ENCODE data around the gene CCDC171. TPM values are rescaled to one million over a fixed set of nuclear protein-coding genes. Genes with fewer than 3 reads are reported as not detected.
A peak's percentile ranks its signal among the peaks of the same experiment; 100 is the strongest.

Gene CCDC171
- polyA plus RNA-seq, 1 donor from 2014 or later = 9.1 TPM

DNA sequence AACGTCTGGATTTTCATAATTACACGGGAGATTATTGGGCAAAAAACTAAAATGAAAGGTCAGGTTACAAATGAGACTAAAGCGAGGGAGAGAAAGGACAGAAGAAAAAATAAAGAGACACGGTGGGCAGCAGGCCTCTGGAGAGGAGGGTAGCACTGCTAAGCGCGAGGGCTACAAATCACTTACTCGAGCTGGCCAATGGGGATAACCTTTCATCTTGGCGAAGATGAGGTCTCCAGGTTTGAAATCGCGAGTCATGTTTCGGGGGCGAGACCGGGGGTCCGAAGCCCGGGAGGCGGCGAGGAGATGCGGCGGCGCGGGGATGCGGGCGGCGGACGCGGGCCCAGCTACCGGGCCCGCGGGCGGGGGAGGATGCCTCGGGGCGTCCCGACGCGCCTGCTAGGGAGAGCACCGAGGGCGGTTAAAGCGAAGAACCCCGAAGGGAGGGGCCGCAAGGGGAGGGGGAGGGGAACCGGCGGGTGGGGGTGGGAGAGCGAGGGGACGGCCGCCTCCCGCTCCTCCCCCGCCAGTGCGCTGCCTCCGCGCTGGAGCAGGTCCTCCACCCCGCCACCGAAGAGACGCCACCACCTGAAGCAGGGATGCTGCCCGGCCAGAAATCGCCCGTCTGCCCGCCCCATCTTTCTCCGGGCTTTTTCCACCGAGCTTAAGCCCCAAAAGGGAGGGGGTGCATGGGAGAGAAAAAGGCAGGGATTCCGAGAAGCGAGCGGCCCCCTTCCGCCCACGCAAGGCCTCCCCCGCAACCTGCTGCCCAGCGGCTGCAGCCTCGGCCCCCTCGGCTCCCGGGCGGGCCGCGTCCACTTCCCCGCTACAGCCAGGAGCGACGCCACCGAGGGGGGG is 42.7 kb upstream of the CCDC171 start:
- Histone ChIP-seq H3K9me3 (ENCODE audit: low read length) (no peaks in the 10 kb centered on the region), H3K27ac (ENCODE audit: low read length) (peak overlapping the region; percentile 99), H3K4me2 (ENCODE audit: low read length) (peak overlapping the region; percentile 96), H3K9me2 (ENCODE audit: insufficient read depth, low read length) (no peaks in the 10 kb centered on the region), H3F3A (ENCODE audit: insufficient read depth, low read length, poor library complexity, severe bottlenecking) (no peaks in the 10 kb centered on the region), H3K79me2 (replicated peaks; ENCODE audit: insufficient read depth, low read length) (peaks cover 48% of the 10 kb centered on the region), H3K36me3 (ENCODE audit: insufficient read depth, low read length) (peaks cover 14% of the 10 kb centered on the region), H3K9ac (ENCODE audit: low read length) (peak overlapping the region; percentile 97), H4K20me1 (ENCODE audit: insufficient read depth) (peaks cover 6% of the 10 kb centered on the region), H3K27me3 (ENCODE audit: insufficient read depth, low read depth, low read length) (no peaks in the 10 kb centered on the region), H3K4me3 (ENCODE audit: low read length) (peak overlapping the region; percentile 76), H2AFZ (ENCODE audit: low read depth, low read length) (peak overlapping the region; percentile 61)
- TF ChIP-seq SMC3 (conservative IDR thresholded peaks at IDR 0.05; ENCODE audit: poor library complexity) (no peak), MXI1 (conservative IDR thresholded peaks at IDR 0.05; ENCODE audit: poor library complexity, severe bottlenecking) (no peak), EP300 (conservative IDR thresholded peaks at IDR 0.05; ENCODE audit: poor library complexity, severe bottlenecking) (no peak), POLR2AphosphoS5 (IDR thresholded peaks at IDR 0.05) (no peak), EZH2 (IDR thresholded peaks at IDR 0.05; ENCODE audit: borderline replicate concordance, insufficient read depth, low read length, poor library complexity, severe bottlenecking) (no peak), CTCF (IDR thresholded peaks at IDR 0.05; ENCODE audit: poor library complexity, severe bottlenecking) (no peak), TAF1 (IDR thresholded peaks at IDR 0.05; ENCODE audit: low read depth) (no peak), RAD21 (conservative IDR thresholded peaks at IDR 0.05) (no peak)
- TF ChIP-seq, protein P1, sequence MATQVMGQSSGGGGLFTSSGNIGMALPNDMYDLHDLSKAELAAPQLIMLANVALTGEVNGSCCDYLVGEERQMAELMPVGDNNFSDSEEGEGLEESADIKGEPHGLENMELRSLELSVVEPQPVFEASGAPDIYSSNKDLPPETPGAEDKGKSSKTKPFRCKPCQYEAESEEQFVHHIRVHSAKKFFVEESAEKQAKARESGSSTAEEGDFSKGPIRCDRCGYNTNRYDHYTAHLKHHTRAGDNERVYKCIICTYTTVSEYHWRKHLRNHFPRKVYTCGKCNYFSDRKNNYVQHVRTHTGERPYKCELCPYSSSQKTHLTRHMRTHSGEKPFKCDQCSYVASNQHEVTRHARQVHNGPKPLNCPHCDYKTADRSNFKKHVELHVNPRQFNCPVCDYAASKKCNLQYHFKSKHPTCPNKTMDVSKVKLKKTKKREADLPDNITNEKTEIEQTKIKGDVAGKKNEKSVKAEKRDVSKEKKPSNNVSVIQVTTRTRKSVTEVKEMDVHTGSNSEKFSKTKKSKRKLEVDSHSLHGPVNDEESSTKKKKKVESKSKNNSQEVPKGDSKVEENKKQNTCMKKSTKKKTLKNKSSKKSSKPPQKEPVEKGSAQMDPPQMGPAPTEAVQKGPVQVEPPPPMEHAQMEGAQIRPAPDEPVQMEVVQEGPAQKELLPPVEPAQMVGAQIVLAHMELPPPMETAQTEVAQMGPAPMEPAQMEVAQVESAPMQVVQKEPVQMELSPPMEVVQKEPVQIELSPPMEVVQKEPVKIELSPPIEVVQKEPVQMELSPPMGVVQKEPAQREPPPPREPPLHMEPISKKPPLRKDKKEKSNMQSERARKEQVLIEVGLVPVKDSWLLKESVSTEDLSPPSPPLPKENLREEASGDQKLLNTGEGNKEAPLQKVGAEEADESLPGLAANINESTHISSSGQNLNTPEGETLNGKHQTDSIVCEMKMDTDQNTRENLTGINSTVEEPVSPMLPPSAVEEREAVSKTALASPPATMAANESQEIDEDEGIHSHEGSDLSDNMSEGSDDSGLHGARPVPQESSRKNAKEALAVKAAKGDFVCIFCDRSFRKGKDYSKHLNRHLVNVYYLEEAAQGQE (IDR thresholded peaks at IDR 0.05; ENCODE audit: borderline replicate concordance) = no peak

DNA sequence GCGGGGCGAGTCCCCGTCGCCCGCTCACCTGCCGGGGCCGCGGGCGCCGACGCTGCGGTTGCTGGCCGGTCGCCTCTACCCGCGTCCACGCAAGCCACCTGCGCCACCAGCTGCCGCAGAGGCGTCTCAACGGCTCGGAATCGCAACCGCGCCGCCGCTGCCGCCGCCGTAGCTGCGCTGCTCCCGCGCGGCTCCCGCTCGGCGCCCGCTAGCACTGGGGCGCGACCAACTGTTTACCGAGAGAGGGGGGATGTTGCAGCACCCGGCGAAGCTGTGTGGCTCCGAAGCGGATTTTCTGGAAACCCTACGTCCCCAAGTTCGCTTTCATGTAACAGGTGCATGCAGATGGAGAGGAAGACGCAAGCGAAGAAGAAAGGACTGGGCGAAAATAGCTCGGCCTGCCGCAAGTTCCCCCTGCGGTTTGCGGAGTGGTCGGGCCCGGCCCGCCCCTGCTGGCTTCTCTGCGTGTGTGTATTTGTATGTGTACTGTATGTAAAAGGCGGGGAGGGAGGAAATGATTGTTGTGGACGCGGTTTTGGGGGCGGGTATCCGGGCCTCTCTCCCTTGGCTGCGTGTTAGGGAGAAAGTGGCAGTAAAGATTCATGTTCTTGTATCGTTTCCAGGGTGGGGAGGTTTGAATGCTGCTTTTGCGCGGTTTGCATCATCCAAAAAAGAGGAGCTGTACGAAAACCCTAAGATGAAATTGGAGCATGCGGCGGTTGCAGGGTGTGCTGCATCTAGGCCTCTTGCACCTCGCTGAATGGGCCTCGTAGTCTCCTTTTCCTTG is 41.9 kb upstream of the CCDC171 start, which contains the start of gene PSIP1:
Gene PSIP1, minus strand, starts transcription at position 182 of the 787 bp plus-strand sequence. CDS start 782 bp downstream, outside the sequence.
- H3K27ac ChIP-seq (ENCODE audit: low read length) = peak within 1 kb of the TSS; percentile 99
- H3K79me2 ChIP-seq (replicated peaks; ENCODE audit: insufficient read depth, low read length) = peaks cover 41% of the 10 kb centered on the region
- peaks cover 6% of the 10 kb centered on the region for H4K20me1 ChIP-seq (ENCODE audit: insufficient read depth)
- peak within 1 kb of the TSS; percentile 62 for H2AFZ ChIP-seq (ENCODE audit: low read depth, low read length)
- peak within 1 kb of the TSS; percentile 97 for H3K9ac ChIP-seq (ENCODE audit: low read length)
- H3K9me2 ChIP-seq (ENCODE audit: insufficient read depth, low read length) = no peaks in the 10 kb centered on the region
- no peak for TF ChIP-seq EZH2 (IDR thresholded peaks at IDR 0.05; ENCODE audit: borderline replicate concordance, insufficient read depth, low read length, poor library complexity, severe bottlenecking)
- TF ChIP-seq CTCF (IDR thresholded peaks at IDR 0.05; ENCODE audit: poor library complexity, severe bottlenecking) = peak; percentile 52
- peak; percentile 95 for TF ChIP-seq TAF1 (IDR thresholded peaks at IDR 0.05; ENCODE audit: low read depth)
- TF ChIP-seq EP300 (conservative IDR thresholded peaks at IDR 0.05; ENCODE audit: poor library complexity, severe bottlenecking) = peak; percentile 64
- TF ChIP-seq MXI1 (conservative IDR thresholded peaks at IDR 0.05; ENCODE audit: poor library complexity, severe bottlenecking) = peak; percentile 64
- peak; percentile 29 for TF ChIP-seq RAD21 (conservative IDR thresholded peaks at IDR 0.05)
- peak; percentile 34 for TF ChIP-seq SMC3 (conservative IDR thresholded peaks at IDR 0.05; ENCODE audit: poor library complexity)
- TF ChIP-seq POLR2AphosphoS5 (IDR thresholded peaks at IDR 0.05) = peak; percentile 94
- TF ChIP-seq, protein P1 (IDR thresholded peaks at IDR 0.05; ENCODE audit: borderline replicate concordance) = peak; percentile 76
- H3F3A ChIP-seq (ENCODE audit: insufficient read depth, low read length, poor library complexity, severe bottlenecking) = no peaks in the 10 kb centered on the region
- no peaks in the 10 kb centered on the region for H3K27me3 ChIP-seq (ENCODE audit: insufficient read depth, low read depth, low read length)
- H3K36me3 ChIP-seq (ENCODE audit: insufficient read depth, low read length) = peaks cover 11% of the 10 kb centered on the region
- H3K9me3 ChIP-seq (ENCODE audit: low read length) = no peaks in the 10 kb centered on the region
- H3K4me3 ChIP-seq (ENCODE audit: low read length) = peak within 1 kb of the TSS; percentile 76
- H3K4me2 ChIP-seq (ENCODE audit: low read length) = peak within 1 kb of the TSS; percentile 96
